ENCODE data around the gene ALDH1A2.

ALDH1A2 gene

DNA sequence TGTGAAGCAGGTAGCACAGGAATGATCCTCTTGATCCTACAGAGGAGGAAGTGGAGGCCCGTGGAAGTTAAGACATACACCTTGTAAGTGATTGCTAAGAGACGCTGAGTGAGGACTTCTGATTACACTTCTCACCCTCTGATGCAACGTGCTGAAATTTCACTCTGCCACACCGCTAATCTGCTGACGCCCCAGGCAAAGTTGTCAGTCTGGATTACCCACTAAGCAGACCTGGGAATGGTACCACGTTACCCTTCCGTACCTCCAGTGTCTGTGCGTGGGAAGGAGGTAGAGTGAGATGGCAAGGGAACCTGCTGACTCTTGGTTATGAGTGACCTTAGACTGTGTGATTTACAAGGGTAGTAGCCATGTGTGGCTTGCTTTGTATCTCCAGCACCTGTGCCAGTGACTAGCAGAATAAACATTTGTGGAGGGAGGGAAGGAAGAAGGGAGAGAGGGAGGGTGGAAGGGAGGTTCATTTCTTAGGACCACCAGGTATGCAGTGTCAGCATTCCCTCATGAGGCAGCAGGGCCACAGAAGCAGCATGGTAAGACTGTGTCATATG, 115.0 kb downstream of the ALDH1A2 start:
- H3K9me3 ChIP-seq (ENCODE audit: control insufficient read depth, insufficient read depth, low read length) = no peaks in the 10 kb centered on the region
- no peaks in the 10 kb centered on the region for H3K36me3 ChIP-seq (ENCODE audit: control insufficient read depth, low read length)
- no peaks in the 10 kb centered on the region for H3F3A ChIP-seq (ENCODE audit: control insufficient read depth, insufficient read depth)
- no peaks in the 10 kb centered on the region for H3K9me2 ChIP-seq (replicated peaks; ENCODE audit: control insufficient read depth, low read length)
- H3K27ac ChIP-seq (ENCODE audit: low read depth, low read length) = no peak overlapping the region
- H3K4me1 ChIP-seq (ENCODE audit: control insufficient read depth, low read length) = no peaks in the 10 kb centered on the region
- no peak overlapping the region for H3K4me3 ChIP-seq (ENCODE audit: low read length)
- H3K4me2 ChIP-seq (ENCODE audit: low read length) = no peak overlapping the region
- no peaks in the 10 kb centered on the region for H3K27me3 ChIP-seq (ENCODE audit: control insufficient read depth, low read length)
- TF ChIP-seq CTCF (IDR thresholded peaks at IDR 0.05; ENCODE audit: low read depth, low read length, poor library complexity, severe bottlenecking) = no peak
- no peak for TF ChIP-seq EZH2phosphoT487 (IDR thresholded peaks at IDR 0.05; ENCODE audit: borderline replicate concordance, low read length)
- H4K20me1 ChIP-seq (ENCODE audit: control insufficient read depth, insufficient read depth, low read depth, low read length) = no peaks in the 10 kb centered on the region
- H3K79me2 ChIP-seq (ENCODE audit: control insufficient read depth, low read length) = no peaks in the 10 kb centered on the region

DNA sequence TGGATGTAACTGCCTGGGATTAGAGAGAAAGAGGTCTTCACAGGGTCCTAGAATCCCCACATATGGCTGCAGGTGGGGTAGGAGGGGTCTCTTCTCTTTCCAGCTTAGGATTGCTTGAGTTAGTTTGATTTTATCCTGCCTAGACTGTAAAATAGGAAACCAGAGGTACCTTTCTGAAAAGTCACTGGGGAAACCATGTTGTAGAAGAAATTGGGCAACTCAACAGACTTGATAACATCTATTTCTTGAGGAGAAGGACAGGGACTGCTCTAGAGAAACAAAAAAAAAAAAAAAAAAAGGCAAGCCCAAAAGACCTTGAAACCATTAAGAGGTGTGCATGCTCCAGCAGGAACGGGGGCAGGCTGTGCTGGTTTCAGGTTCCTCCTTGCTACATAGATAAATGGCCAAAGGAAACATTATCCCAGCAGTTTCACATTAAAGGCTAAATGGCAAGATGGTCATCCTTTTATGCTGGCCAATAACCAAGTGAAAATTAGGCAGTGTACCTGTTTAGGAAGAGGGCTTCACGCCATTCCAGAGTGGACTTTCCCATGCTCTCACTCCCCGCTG, 116.1 kb downstream of the ALDH1A2 start:
- Histone ChIP-seq H3K36me3 (ENCODE audit: control insufficient read depth, low read length) (no peaks in the 10 kb centered on the region), H3K79me2 (ENCODE audit: control insufficient read depth, low read length) (no peaks in the 10 kb centered on the region), H3K4me3 (ENCODE audit: low read length) (no peak overlapping the region), H3K4me1 (ENCODE audit: control insufficient read depth, low read length) (no peaks in the 10 kb centered on the region), H3K9me3 (ENCODE audit: control insufficient read depth, insufficient read depth, low read length) (no peaks in the 10 kb centered on the region), H3F3A (ENCODE audit: control insufficient read depth, insufficient read depth) (no peaks in the 10 kb centered on the region), H3K4me2 (ENCODE audit: low read length) (no peak overlapping the region), H3K27me3 (ENCODE audit: control insufficient read depth, low read length) (no peaks in the 10 kb centered on the region), H4K20me1 (ENCODE audit: control insufficient read depth, insufficient read depth, low read depth, low read length) (no peaks in the 10 kb centered on the region), H3K27ac (ENCODE audit: low read depth, low read length) (no peak overlapping the region), H3K9me2 (replicated peaks; ENCODE audit: control insufficient read depth, low read length) (no peaks in the 10 kb centered on the region)
- TF ChIP-seq EZH2phosphoT487 (IDR thresholded peaks at IDR 0.05; ENCODE audit: borderline replicate concordance, low read length) (no peak), CTCF (IDR thresholded peaks at IDR 0.05; ENCODE audit: low read depth, low read length, poor library complexity, severe bottlenecking) (no peak)

- no peaks in the 10 kb centered on the region for H3K4me1 ChIP-seq (ENCODE audit: control insufficient read depth, low read length)
- no peaks in the 10 kb centered on the region for H3K27me3 ChIP-seq (ENCODE audit: control insufficient read depth, low read length)
- H3K79me2 ChIP-seq (ENCODE audit: control insufficient read depth, low read length) = no peaks in the 10 kb centered on the region
- H3K27ac ChIP-seq (ENCODE audit: low read depth, low read length) = no peak overlapping the region
- H3K4me3 ChIP-seq (ENCODE audit: low read length) = no peak overlapping the region
- TF ChIP-seq EZH2phosphoT487 (IDR thresholded peaks at IDR 0.05; ENCODE audit: borderline replicate concordance, low read length) (no peak), CTCF (IDR thresholded peaks at IDR 0.05; ENCODE audit: low read depth, low read length, poor library complexity, severe bottlenecking) (no peak)
- no peaks in the 10 kb centered on the region for H4K20me1 ChIP-seq (ENCODE audit: control insufficient read depth, insufficient read depth, low read depth, low read length)
- no peaks in the 10 kb centered on the region for H3K9me2 ChIP-seq (replicated peaks; ENCODE audit: control insufficient read depth, low read length)
- H3K36me3 ChIP-seq (ENCODE audit: control insufficient read depth, low read length) = no peaks in the 10 kb centered on the region
- H3F3A ChIP-seq (ENCODE audit: control insufficient read depth, insufficient read depth) = no peaks in the 10 kb centered on the region
- no peak overlapping the region for H3K4me2 ChIP-seq (ENCODE audit: low read length)
- H3K9me3 ChIP-seq (ENCODE audit: control insufficient read depth, insufficient read depth, low read length) = no peaks in the 10 kb centered on the region
Observed at GRCh38 chr15:57948351-57949289, 116.9 kb downstream of the ALDH1A2 start.
